WI38 (cell line): ENCODE results near the gene LSAMP.

Experiments
- H3K4me3 ChIP-seq: 2 replicates; pipeline ENCODE4 v1.5.1; 2011; ENCODE audit warnings: low read depth, mild to moderate bottlenecking, control low read depth, low read length
- TF ChIP-seq, protein P1 (sequence below): IDR thresholded peaks from 2 replicates; pipeline ENCODE4 v1.5.1; 2012; ENCODE audit warnings: low read depth, mild to moderate bottlenecking, control low read depth, low read length

LSAMP gene

DNA sequence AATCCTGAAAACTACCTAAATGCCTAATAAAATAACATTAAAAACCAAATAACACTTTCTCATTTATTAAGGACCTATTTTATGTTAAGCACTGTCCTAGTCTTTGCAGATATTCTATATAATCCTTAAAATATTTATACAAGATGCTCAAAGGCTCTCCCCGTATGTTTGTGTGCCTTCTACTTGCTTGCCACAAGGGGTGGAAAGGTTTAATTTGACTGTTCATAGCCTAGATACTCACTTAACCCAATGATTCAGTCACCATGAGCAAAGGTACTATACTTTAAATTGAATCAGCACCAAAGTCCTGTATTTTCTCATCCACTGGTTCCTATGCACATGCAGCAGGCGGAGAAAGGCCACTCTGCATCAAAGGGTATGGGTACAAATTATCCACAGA is 32.0 kb downstream of the LSAMP start:
- H3K4me3 ChIP-seq = no peak overlapping the region
- TF ChIP-seq, protein P1, sequence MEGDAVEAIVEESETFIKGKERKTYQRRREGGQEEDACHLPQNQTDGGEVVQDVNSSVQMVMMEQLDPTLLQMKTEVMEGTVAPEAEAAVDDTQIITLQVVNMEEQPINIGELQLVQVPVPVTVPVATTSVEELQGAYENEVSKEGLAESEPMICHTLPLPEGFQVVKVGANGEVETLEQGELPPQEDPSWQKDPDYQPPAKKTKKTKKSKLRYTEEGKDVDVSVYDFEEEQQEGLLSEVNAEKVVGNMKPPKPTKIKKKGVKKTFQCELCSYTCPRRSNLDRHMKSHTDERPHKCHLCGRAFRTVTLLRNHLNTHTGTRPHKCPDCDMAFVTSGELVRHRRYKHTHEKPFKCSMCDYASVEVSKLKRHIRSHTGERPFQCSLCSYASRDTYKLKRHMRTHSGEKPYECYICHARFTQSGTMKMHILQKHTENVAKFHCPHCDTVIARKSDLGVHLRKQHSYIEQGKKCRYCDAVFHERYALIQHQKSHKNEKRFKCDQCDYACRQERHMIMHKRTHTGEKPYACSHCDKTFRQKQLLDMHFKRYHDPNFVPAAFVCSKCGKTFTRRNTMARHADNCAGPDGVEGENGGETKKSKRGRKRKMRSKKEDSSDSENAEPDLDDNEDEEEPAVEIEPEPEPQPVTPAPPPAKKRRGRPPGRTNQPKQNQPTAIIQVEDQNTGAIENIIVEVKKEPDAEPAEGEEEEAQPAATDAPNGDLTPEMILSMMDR = no peak

DNA sequence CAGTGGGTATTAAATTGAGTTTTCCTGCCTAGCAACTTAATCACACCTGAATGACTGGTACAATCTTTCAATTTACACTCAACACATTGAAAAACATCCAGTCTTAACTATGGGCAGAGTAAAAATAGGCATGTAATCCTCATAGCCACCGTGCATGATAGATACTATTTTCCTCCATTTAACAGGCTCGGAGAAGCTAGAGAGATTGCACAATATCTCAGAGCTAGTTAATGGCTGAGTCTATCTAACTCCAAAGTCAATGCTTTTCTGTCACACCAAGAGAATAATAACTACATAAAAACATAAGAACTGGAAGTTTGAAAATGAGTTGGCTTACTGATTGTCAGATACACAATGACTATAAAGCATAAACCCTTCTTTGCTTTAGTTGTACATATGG is 36.8 kb downstream of the LSAMP start:
- no peak overlapping the region for H3K4me3 ChIP-seq
- TF ChIP-seq, protein P1 = no peak

DNA sequence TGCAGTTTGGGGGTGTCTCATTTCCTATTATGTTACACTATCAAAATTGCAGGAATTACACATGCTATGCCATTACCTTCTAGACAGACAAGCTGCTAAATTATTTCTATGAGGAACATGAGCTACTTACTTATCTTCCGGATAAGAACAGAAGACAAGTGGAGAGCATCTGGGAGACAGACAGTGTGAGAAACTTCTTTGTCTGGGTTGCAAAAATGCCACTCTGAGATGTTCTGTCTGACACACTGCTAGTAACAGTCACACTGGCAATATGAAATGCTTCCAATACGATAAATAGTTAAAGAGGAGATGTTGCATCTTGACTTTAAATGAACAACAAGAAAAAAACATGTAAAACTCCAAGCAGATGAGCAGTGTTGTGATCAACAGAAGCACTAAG is 40.1 kb downstream of the LSAMP start:
- TF ChIP-seq, protein P1 = no peak

DNA sequence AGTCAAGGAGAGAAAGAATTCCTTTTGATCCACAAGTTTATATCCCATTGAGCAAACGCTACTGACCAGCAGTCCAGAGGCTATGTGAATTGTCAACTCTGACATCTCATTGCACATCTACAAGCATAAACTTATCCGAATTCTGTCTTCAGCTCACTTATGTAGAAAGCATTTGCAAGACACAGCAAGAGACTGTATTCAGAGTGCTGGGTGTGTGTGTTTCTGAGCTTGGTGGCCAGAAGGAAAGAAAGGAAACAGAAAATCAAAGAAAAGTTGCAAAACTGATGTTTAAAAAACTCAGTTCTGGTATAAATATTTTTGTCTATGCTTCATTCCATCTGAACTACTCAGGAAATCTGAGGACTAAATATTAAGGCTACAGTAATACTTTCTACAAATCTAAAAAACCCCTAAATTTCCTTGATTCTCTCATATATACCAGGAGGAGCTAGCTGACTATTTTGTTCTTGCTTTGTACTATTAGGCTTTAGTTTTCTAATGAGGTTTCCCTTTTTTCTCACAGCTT is 45.5 kb downstream of the LSAMP start:
- H3K4me3 ChIP-seq = no peak overlapping the region
- TF ChIP-seq, protein P1 = no peak

More for the DNA sequence above, 40.1 kb downstream of the LSAMP start:
- H3K4me3 ChIP-seq = no peak overlapping the region

DNA sequence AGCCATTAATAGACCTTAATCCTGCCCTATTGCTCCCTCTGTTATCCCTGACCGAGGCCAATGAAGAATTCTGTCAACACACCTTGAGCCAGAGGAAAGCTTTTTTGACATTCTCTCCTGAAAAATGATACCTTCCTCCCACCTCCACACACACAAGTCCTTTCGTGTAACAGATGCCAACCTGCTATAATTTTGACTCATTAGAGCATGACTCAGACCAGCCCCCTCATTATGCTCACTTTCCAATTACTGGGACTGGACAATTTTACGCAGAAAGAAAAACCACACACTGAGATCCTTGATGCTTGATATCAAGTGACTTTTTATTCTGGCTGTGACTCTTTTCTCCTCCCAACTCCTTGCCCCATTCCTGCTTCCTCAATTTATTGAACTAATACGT is 50.9 kb downstream of the LSAMP start:
- H3K4me3 ChIP-seq = no peak overlapping the region
- TF ChIP-seq, protein P1 = no peak

DNA sequence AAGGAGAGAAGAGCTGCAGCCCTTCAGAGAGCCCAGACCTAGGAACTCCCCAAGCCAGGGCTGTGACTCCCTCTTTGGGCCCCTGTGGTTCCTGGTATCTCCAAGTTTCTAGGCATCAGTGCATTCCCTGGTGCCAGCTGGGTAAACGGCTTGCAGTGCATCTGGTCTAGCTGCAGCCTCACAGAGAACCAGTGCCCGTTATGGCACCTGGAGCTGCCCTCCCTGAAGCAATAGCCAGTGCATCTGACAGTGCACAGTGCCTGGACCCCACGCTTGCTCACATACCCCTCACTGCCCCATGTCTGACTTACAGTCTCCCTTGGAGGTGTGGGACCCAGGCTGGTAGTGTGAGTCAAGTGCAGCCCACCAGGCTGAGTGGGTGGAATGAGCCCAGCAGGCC is 52.1 kb downstream of the LSAMP start:
- TF ChIP-seq, protein P1 = no peak
- no peak overlapping the region for H3K4me3 ChIP-seq

DNA sequence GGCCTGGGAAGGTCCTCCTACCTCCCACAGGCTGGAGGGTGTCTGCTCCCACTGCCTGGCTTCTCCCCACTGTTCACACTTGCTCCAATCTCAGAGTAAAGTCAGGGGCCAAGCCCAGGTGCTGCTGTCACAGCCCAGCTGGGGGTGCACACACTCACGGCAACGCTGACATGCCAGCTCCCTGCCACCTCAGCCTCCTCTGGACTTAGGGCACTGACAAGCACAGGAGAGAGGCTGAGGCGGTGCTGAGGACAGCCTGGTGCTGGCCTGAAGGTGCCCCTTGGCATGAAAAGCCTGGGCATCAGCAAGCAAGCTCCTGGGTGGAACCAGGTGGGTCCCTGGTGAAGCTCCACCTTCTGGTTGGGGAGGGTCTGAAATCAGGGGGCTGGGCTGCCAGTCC is 53.0 kb downstream of the LSAMP start:
- TF ChIP-seq, protein P1 = no peak

More for the DNA sequence above, 53.0 kb downstream of the LSAMP start:
- no peak overlapping the region for H3K4me3 ChIP-seq
